Measurements from ENCODE around the gene DICER1. TPM values are rescaled to one million over a fixed set of nuclear protein-coding genes. Genes with fewer than 3 reads are reported as not detected.

DICER1 gene
- total RNA-seq (2021; ENCODE audit: unreplicated experiment) = 32.7 TPM
- polyA plus RNA-seq (2012; ENCODE audit: insufficient read length) = 11.9 TPM
- percentile 83 among the genes with signal in this experiment for Bru-seq, nascent RNA
- BruChase-seq, experiment 1, labeled RNA remaining after a 2-hour chase = percentile 89 among the genes with signal in this experiment
- BruChase-seq, experiment 2, labeled RNA remaining after a 6-hour chase = percentile 88 among the genes with signal in this experiment
- long read RNA-seq, full-length matches to known transcripts = 5 of 39 reads
- long read RNA-seq, partial matches to known transcripts = 15 of 39 reads
- long read RNA-seq, other reads (novel, unspliced or antisense) = 19 of 39 reads

- no peaks in the 10 kb centered on the region for H3K27me3 ChIP-seq (ENCODE audit: control insufficient read depth, insufficient read depth, low read length)
- POLR2A ChIA-PET = interaction anchor here (0.7 kb wide), 1 partner anchor 98 kb away, joined by 6 read pairs; no protein-coding TSS in a partner anchor
- no peak for TF ChIP-seq REST (IDR thresholded peaks at IDR 0.05; ENCODE audit: insufficient read depth in 1 of 2, low read depth in 2 of 2, low read length in 1 of 2)
- TF ChIP-seq SIN3A (IDR thresholded peaks at IDR 0.05; ENCODE audit: borderline replicate concordance, insufficient read depth, low read depth, low read length) = no peak; the same call in 1 of the 2 replicates
- 0 out of 2 replicates have a peak, but pooled peaks have one; percentile 52 for TF ChIP-seq TCF7L2 (IDR thresholded peaks at IDR 0.05; ENCODE audit: low read depth, low read length)
- TF ChIP-seq POLR2AphosphoS5 (IDR thresholded peaks at IDR 0.05; ENCODE audit: low read depth, low read length) = peak; percentile 67
- no peak for TF ChIP-seq CTCF (IDR thresholded peaks at IDR 0.05)
- peak within 1 kb of the TSS; percentile 70 to 73 for H3K4me3 ChIP-seq (ENCODE audit: low read depth in 2 of 2, low read length in 2 of 2)
- intact Hi-C loops (cut with micrococcal nuclease; ENCODE audit: unreplicated experiment) = no loop called here
- no peaks in the 10 kb centered on the region for H3K9me3 ChIP-seq (ENCODE audit: control insufficient read depth, insufficient read depth, low read depth, low read length)
- peaks cover 16% of the 10 kb centered on the region for H3K4me1 ChIP-seq (ENCODE audit: control insufficient read depth, insufficient read depth, low read length)
- H3K36me3 ChIP-seq (ENCODE audit: control insufficient read depth, insufficient read depth, low read length) = peaks cover 4% of the 10 kb centered on the region; the same call in 1 of the 2 replicates
- CTCF ChIA-PET = interaction anchor here (0.6 kb wide), 1 partner anchor 12 kb away, joined by 10 read pairs; no protein-coding TSS in a partner anchor
- BruUV-seq (replicated peaks) = no TSS peak
- ATAC-seq (peak; percentile 93), DNase-seq (ENCODE audit: low read depth, low spot score) (peak; percentile 27)
- in situ Hi-C loops (cut with HindIII; ENCODE audit: low pct_unique_long_range_greater_than_20kb, low sequenced_read_pairs) = no loop called here
- H3K27ac ChIP-seq (ENCODE audit: low read length) = peak within 1 kb of the TSS; percentile 91
These were observed at the start of gene DICER1 for GRCh38 chr14:95157327-95158189. TSS of gene DICER1 (minus strand) at chr14:95157529. CDS start at chr14:95133458, 24,071 bp downstream.

- no TSS peak for BruUV-seq (replicated peaks)
- H3K4me3 ChIP-seq (ENCODE audit: low read depth in 2 of 2, low read length in 2 of 2) = no peak overlapping the region
- in situ Hi-C loops (cut with HindIII; ENCODE audit: low pct_unique_long_range_greater_than_20kb, low sequenced_read_pairs) = no loop called here
- ChIA-PET CTCF (interaction anchor here (0.7 kb wide), 1 partner anchor 78 kb away, joined by 4 read pairs; no protein-coding TSS in a partner anchor), POLR2A (no interaction called here)
- intact Hi-C loops (cut with micrococcal nuclease; ENCODE audit: unreplicated experiment) = no loop called here
- DNase-seq (ENCODE audit: low read depth, low spot score) = no peak
- ATAC-seq = no peak
- H3K4me1 ChIP-seq (ENCODE audit: control insufficient read depth, insufficient read depth, low read length) = no peaks in the 10 kb centered on the region
- no peak for TF ChIP-seq POLR2AphosphoS5 (IDR thresholded peaks at IDR 0.05; ENCODE audit: low read depth, low read length)
- no peak for TF ChIP-seq TCF7L2 (IDR thresholded peaks at IDR 0.05; ENCODE audit: low read depth, low read length)
- TF ChIP-seq REST (IDR thresholded peaks at IDR 0.05; ENCODE audit: insufficient read depth in 1 of 2, low read depth in 2 of 2, low read length in 1 of 2) = no peak
- TF ChIP-seq CTCF (IDR thresholded peaks at IDR 0.05) = no peak
- TF ChIP-seq SIN3A (IDR thresholded peaks at IDR 0.05; ENCODE audit: borderline replicate concordance, insufficient read depth, low read depth, low read length) = no peak
- H3K27ac ChIP-seq (ENCODE audit: low read length) = no peak overlapping the region
- no peaks in the 10 kb centered on the region; the same call in 1 of the 2 replicates for H3K36me3 ChIP-seq (ENCODE audit: control insufficient read depth, insufficient read depth, low read length)
- H3K9me3 ChIP-seq (ENCODE audit: control insufficient read depth, insufficient read depth, low read depth, low read length) = 0 out of 2 replicates have a peak, but pooled peaks cover 3% of the 10 kb centered on the region
- no peaks in the 10 kb centered on the region for H3K27me3 ChIP-seq (ENCODE audit: control insufficient read depth, insufficient read depth, low read length)
These were observed 49.2 kb upstream of the DICER1 start for GRCh38 chr14:95206534-95206933.
